ENCODE data around the gene PTPRC.

Gene PTPRC

DNA sequence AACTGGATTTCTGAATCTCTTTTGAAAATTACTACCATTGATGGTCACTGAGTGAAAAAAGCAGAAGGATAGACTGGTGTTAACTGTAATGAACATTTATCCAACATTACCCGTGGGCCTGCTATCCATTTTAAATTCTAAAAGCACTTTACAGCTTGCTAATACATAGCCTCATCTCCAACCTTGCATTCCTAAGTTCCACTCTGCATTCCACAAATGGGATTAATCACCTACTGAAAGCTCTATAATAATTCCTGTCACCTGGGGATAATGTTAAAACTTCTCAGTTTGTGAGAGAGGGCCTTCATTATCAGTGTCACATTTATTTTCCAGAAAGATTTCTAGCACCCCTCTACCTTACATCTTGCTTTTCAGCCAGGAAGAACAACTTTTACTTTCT is 38.2 kb downstream of the PTPRC start:
- no peak for DNase-seq

DNA sequence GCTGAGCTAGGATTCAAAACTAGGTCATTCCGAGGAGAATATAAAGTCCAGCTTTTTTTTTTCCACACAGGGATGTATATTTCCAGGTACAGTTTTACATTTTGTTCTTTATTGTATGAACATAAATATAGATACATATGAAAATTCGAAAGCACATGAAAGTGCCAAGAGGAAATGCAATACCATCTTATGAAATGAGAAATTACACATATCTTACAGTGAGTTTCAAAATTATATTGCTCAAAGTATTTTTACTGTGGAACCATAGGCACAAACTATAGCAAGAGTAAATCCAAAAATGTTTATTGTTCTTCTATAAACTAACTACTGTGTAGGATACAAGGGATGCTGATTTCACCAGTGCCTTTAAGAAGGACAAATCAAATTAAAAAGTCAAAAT is 39.0 kb downstream of the PTPRC start:
- no peak for DNase-seq

DNA sequence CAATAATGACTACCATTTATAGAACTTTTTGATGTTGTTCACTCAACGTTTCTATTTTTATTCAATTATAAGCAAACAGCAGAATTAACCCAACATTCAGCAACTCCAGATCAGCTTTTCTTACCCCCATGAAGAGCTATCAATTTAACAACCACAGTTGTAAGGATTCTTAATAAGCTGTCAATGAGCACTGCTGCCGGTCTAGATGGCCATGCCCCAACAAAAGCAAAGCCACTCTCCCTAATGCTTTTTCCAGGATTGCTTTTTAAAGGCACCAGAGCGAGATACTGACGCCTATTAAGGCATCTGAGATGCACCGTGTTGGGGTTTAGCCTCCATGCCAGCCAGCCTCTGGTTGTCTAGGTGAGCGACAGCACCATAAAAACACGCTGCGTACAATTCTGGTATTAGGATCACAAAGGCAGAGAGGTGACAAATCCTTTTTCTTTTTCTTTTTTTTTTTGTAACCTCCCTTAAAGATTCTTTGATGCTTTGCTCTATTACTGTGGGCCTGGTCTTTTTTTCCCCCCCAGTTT is 39.5 kb downstream of the PTPRC start:
- DNase-seq, result peak; percentile 45

DNA sequence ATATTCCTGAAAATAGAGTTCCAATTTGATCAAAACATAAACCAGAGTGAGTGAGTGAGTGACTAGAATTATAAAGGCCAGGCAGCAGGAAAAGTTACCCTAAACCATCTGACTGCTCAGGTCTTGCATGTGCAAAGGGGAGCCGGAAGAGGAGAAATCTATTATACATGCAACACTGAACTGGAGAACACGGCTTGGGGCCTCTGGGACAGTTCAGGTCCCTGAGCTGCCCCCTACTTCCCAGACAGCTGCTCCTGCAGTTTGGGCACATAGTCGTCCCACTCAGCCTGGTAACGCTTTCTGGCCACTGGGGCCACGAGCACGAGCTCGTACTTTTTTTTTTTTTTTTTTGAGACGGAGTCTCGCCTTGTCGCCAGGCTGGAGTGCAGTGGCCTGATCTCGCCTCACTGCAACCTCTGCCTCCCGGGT is 40.1 kb downstream of the PTPRC start:
- peak; percentile 28 for DNase-seq

DNA sequence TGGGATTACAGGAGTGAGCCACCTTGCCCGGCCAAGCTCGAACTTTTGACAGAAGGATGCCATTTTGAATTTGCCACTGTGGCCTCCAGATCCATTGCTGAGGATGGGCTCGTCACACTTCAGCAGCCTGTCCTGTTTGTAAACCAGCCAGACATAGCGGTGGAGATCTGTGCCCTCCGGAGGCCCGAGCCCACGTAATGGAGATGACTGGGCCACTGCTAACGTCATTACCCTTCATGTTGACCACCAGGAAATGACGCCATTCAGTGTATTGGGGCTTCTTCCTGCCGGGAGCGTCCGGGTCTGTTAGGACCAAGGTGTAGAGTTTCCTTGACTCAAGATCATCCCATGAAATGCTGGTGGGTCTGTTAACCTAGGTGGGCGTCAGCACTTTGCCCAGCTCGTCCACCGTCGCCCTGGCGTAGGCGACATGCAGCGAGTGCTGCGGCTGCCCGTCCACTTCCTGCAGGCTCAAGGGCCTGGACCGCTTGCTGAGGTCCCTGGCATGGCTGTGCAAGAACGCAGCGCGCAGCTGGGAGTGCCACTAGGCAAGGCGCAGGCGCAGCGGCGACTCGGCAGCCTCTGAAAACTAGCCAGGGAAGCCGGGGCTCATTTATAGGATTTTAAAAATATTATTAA is 40.8 kb downstream of the PTPRC start:
- peak; percentile 44 for DNase-seq

DNA sequence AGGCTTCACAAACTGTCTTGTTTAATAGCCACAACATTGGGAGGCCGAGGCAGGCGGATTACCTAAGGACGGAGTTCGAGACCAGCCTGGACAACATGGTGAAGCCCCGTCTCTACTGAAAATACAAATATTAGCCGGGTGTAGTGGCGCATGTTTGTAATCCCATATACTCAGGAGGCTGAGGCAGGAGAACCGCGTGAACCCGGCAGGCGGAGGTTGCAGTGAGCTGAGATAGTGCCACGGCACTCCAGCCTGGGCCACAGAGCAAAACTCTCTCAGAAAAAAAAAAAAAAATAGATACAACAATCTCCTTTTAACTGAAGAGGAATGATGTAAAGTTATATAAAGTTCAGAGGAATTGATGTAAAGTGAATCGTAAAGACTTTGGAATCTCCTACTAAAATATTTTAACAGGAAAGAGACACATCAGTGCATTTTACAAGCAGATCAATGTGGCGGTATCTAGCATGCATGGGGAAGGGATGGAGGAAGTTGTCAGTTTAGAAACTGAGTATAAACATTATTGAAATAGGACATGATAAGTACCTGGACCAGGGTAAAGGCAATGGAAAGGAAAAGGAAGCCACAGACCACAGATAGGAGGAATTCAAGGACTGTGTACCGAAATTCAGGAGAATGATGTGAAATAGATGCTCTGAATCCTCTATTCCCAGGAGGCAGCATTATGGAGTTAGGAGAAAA is 41.5 kb downstream of the PTPRC start:
- DNase-seq, result no peak

DNA sequence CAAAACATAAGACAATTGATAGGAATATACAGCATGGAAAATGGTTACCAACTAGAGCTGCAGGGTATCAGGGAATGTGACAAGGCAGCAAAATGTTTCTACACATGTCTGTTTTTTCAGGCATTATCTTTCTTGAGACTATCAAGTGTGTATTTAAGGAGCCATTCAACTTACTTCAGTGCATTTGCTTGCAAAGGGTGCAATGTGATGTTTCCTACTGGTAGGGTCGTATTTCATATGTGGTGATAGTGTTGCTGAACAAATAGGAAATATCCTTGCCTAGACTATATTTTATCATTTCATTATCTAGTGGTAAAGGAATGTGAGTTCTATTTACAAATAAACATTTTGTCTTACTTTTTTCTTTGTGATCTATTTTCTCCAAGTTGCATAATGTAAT is 42.4 kb downstream of the PTPRC start:
- no peak for DNase-seq

DNA sequence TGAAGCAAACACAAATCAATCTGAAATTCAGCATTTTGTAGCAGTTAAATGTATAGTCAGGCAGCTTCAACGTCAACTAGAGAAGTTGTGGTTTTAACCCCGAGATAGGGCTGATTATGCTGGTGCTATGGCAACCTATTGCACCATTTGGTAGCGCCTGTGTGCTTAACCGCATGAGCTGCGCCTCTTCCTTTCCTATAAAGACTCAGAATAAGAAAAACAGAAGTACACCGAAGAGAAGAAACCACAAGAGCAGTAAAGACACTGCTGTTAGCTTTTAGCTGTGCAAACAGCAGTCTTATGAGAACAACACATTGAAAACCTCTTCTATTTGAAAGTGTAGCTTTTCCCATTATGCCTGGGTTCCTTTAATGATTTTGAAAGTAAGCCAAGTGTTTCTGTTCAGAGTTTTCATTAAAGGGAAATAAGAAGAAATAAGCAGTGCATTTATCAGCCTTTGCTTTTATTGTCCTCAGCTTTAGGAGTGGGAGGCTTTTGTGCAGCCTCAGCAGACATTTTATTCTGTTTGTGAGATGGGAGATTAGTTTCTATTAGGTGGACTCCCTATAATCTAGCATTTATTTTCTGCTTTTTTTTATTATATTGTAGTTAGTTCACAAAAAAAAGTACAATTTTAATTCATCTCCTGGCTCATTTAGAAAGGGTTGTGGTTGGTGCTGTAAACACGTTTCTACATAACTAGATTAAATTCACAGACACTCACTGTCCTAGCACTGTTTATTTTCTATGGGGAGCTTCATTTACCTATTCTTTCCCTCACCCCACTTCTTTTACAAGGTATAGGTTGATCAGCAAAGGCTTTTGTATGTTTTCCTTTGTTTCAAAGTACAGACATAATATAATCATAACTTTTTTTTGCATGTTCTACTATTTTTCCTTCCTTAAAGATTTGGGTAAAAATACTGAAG is 43.3 kb downstream of the PTPRC start:
- DNase-seq, result peak; percentile 68

DNA sequence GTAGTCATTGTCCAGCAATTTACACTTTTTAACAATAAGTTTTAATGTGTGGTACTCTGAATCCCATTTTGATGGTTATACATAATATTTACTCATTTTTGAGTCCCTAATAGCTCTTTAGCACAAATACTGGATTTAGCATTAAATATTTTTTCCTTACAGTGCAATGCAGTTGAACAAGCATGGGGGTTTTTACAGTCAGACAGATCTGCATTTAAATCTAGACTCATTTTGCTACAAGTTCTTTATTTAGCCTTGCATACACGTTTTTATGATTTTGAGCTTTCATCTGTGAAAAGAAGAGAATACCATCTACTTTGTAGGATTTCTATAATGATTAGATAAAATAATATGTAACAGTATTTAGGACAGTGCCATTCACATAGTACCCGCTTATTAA is 44.0 kb downstream of the PTPRC start:
- no peak for DNase-seq

DNA sequence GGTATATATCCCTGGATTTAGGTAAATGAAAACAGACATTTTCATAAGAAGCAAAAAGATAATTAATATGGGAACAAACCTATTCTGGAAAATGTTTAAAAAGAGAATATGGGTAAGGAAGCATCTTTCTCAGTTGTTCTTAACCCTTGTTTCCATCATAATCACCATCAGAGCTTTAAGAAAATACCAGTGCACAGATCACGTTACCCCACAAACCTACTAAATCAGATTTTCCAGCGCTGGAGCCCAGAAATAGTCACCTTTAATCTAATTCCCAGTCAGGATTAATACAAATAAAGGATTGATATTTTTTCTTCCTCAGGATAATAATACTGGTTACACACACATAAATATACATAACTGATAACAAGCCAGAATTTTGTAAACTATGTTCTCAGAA is 44.6 kb downstream of the PTPRC start:
- no peak for DNase-seq

DNA sequence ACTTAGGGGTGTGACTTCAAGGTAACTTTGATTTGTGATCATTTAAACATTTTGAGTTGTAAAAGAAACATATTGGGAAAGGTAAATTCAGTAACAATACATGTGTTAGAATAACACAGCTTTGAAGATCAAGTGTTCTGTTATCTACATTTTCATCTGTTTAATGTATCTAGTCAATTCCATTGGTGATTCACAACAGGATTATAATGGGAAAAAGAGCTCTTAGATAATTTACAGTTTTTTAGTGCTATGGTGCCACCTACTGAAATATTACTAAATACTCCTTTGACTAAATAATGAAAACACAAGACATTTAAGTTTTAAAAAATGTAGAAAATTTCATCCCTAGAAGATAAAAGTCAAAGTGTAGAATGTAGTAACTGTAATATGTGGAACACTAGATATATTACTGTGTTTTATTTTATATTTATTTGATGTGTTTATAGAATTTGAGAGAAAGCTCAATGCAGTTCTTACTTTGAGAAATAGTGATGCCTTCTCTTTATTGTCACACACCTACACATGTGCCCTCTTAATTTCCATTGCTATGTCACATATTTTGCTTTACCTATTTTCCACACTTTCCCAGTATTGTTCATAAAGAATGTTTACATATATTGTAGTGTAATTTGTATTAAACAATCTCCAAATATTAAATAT is 47.4 kb downstream of the PTPRC start:
- DNase-seq, result no peak

DNA sequence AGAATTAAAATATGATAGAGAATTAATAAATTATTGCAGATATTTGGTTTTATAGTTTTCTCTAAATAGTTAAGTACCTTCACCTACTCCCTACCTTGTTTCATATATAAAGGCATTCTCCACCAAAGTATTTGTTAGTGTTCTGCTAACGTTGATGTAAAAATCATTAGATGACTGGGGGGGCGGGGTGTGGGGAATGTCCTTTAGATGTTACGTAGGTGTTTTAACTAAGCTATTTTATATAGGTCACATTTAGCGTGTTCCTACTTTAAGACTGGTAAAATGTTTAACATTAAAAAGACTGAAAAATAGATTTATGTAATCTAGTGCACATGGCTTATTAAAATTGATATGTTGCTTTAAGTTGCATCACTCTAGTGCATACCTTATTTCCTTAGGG is 48.6 kb downstream of the PTPRC start:
- DNase-seq, result no peak

DNA sequence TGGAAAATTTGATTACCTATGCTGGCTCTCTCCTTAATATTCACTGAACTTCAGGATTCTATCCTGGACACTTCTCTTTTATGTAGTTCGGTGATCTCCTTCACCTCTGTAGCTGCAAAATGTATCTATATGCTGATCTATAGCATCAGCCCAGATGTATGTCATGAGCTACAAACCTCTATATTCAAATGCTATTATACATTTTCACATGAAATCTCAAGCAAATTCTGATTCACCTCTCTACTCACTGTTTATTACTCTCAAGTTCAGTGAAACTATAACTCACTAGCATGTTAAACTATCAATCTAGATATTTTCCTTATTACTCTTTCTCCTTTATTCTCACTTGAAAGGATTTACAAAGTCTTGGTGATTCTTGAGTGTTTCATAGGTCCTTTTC is 52.2 kb downstream of the PTPRC start:
- DNase-seq, result no peak

DNA sequence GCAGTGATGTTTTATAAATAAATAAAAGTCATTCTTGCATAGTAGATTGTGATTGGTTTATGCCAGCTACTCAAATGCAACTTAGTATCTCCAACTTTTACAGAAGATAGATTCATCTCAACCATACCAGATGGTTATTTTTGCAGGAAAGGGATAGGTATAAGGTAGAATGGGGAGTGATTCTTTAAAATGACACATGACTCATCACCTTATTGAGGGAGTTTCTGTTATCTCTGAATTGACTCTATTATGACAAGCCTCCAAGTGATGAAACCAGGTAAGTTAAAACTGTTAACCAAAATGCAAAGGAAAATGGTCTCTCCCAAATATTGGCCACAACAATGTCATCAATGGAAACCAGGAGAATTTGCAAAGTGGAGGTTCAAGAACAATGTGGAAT is 54.5 kb downstream of the PTPRC start:
- no peak for DNase-seq

DNA sequence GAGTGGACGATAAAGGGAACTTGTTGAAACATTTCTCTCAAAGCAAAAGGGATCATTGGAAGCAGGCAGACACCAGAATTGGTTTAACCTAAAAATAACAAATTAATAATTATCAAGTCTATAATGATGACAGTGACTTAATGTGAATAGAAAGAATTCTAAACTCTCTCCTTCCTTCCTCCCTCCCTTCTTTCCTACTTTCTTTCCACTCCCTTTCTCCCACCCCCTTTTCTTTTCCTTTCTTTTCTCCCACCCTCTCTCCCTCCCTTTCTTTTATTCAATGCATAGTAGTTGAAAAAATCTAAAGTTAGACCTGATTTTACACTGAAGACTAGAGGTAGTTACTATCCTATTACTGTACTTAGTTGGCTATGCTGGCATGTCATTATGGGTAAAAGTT is 55.7 kb downstream of the PTPRC start:
- DNase-seq, result no peak

DNA sequence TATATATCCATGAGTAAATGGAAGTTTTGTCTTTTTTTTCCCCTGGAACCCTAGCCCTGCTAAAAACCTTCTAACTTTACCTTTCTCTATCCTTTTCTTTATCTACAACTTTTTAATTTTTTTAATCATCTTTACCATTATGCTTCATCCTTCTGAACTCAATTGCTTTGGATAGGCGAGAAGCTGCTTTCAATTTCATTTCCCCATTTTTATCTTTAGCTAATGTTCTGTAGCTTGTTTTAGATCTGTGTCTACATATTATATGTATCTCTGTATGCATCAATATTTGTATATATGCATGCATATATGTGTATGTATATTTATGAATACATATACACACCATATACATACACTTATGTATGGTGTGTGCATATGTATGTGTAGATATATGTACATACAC is 57.4 kb downstream of the PTPRC start:
- DNase-seq, result no peak

DNA sequence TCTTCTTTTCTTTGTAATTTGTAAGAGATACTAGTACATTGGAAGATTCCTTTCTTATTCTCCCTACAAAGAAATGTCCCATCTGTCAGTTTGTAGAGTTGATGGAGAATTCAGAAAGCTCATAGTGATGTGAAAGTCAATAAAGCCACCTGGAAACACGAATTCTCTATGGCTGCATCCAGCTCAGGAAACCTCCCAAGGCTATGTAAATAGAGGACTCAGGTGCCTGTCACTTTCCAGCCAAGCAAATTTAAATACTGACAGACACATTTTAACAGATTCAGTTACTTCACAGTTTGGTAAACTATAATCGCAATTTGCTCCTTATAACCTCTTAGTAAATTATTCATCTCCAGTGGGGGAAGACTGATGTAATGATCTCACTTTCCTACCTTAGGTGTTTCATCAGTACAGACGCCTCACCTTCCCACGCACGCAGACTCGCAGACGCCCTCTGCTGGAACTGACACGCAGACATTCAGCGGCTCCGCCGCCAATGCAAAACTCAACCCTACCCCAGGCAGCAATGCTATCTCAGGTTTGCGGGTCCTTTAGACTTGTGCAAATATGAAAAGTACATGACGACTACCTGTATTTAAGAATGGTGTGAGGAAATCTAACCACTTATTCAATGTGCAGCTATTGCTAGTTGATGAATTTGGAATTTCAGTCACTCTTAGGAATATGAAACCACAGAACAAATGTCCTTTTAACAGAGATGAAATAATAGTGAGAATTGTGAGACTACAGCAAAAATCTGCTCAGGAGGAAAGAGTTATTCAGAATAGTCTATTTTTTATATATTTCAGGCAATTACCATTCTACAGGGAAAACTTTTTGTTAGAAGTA is 60.6 kb downstream of the PTPRC start:
- DNase-seq, result peak; percentile 75

DNA sequence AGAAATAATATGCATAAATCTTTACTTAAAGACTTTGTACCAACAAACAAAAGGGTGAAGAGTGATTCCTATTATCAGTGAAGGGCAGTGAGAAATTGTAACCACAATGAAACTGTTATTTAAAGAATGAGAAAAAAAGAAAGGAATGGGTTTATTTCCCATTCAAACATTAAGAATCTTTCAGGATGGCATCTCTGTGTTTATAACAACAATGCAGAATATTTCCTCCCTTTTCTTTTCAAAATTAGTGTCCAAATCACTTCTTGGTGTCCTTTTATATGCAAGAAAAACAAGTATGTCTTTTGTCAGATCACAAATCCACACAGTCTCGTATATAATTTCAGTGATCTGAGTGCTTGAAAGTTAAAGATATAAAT is 61.2 kb downstream of the PTPRC start:
- no peak for DNase-seq

DNA sequence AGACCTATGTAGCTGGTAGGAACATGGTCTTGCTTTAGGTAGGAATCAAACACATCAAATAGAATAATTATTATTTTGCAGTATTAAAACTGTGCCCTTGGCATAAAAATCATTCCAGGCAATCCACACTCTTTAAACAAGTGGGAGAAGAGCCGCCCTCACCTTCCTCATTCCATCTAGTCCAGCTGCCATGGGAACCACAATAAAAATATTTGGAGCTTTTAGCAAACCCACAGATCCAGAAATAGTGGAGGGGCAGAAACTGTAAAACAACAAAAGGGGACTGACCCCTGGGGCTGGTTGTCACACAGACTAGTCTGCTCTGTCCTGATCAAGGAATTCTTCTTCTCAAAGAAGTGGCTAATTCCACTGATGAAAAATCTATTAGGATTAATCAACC is 61.6 kb downstream of the PTPRC start:
- DNase-seq, result no peak

DNA sequence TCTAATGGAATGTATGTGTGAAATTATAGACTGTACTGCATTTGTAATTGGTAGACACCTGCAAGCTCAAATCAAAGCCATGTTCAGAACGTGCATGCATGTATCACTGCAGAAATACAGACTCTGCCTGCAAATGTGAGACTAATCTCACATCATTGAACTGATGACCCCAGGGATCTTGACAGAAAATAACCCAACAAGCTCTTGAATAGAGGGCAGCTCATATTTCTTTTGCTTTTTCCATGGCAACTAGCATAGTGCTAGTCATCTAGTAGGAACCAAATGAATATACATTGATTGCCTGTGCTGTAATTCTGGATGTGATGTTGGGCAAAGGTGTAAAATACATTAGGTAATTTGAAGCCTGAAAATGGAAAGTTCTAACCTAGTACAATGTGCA is 62.4 kb downstream of the PTPRC start:
- DNase-seq, result no peak

DNA sequence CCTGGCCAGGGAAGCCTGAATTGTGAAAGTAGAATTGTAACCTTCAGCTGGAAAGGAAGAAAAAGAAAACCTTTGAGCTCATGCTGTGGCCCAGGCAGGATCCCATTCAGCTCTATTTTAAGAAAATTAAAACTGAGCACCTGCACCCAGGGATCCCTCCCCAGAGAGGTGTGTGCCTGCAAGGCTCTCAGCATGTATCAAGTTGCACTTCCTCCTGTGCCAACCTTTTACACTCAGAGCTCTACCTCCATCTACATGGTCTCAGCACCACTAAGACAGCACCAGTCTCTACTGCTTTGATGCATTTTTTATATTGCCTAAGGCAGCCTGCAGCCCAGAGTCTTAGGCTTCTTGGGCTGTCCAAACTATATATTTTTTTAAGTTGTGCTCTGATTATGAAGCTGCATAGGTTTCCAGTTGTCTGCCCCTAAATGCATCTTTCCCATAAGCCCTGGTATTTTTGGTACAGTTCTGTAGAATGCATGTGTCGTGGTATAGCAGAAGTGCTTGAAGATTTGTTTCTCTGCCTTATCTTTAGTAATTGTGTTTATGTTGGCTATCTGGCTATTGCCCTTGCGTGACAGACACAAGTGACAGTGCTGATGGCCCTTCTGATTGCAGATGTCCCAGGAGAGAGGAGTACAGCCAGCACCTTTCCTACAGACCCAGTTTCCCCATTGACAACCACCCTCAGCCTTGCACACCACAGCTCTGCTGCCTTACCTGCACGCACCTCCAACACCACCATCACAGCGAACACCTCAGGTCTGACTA is 63.1 kb downstream of the PTPRC start:
- DNase-seq, result no peak

All from activated CD8-positive, alpha-beta memory T cell treated with anti-CD3 and anti-CD28 coated beads, Interleukin-2, amount 50 U/mL, for 4 hours (primary cell).